HCT116 (cell line): ENCODE results near the gene RAB3GAP1. TPM values are rescaled to one million over a fixed set of nuclear protein-coding genes. Genes with fewer than 3 reads are reported as not detected.

Experiments used
- ATAC-seq: fragments of 200-7000 bp; cut with Tn5 transposase; 2 replicates; pipeline ENCODE4 v1.9.1; 2020; ENCODE audit warnings: mild to moderate bottlenecking, moderate library complexity
- BruUV-seq: library from RNA; stranded (reverse); fragments of 400-500 nt; replicated peaks from 2 replicates; lab custom pipeline; 2021; lab: Mats Ljungman, UMichigan
- CTCF ChIA-PET: fragments of 300-600 bp; sonication (Branson Sonifier 250); formaldehyde crosslinking; loops from one replicate; lab custom pipeline; 2021; ENCODE audit warnings: antibody characterized with exemption; lab: Charles Lee
- POLR2A ChIA-PET: fragments of 300-600, 350-600 bp; sonication (Branson Sonifier 250); formaldehyde crosslinking; loops from one replicate; lab custom pipeline; 2021; ENCODE audit warnings: antibody characterized with exemption; lab: Charles Lee
- RAD21 ChIA-PET, 2 experiments: fragments of 300-600 bp; sonication (Branson Sonifier 250); formaldehyde crosslinking; loops; one replicate each; lab custom pipeline; 2023; ENCODE audit warnings: low total read pairs in 2 of 2; ENCODE audit not compliant: uncharacterized antibody in 2 of 2, unreplicated experiment in 2 of 2, low non-redundant PET in 1 of 2; lab: Charles Lee
- DNase-seq: peaks from one replicate; pipeline ENCODE4 v3.0.0-alpha.2; 2010; ENCODE audit warnings: low read depth, low spot score
- H2AFZ ChIP-seq: fragments of 200-600 bp; shearing (Covaris generic), sonication (generic); 2 replicates; pipeline ENCODE4 v1.6.1; 2017; ENCODE audit warnings: low read depth, mixed run types, mixed read lengths, antibody characterized with exemption, low read length; ENCODE audit not compliant: poor library complexity, severe bottlenecking
- H3K27ac ChIP-seq: 2 replicates; pipeline ENCODE4 v1.5.1; 2012; ENCODE audit warnings: low read depth, low read length
- H3K27me3 ChIP-seq: fragments of 200-600 bp; sonication (generic); 2 replicates; pipeline ENCODE4 v1.6.1; 2016; ENCODE audit warnings: mixed run types, low read length, mixed read lengths; ENCODE audit not compliant: insufficient read depth
- H3K36me3 ChIP-seq, 2 experiments: fragments of 200-500 bp in 1 of 2; fragments of 200-600 bp in 1 of 2; sonication (Bioruptor generic) in 1 of 2; sonication (generic) in 1 of 2; 2 replicates each; pipeline versions ENCODE4 v1.5.1 to v1.6.1; 2014 to 2016; ENCODE audit warnings: low read length in 2 of 2, inconsistent platforms in 1 of 2, mixed read lengths in 1 of 2, mixed run types in 1 of 2; ENCODE audit not compliant: insufficient read depth in 2 of 2, control insufficient read depth in 1 of 2
- H3K4me1 ChIP-seq, 2 experiments: fragments of 200-600 bp in 1 of 2; sonication (generic) in 1 of 2; 2 replicates each; pipeline versions ENCODE4 v1.5.1 to v1.6.1; 2012 to 2017; ENCODE audit warnings: low read length in 2 of 2, inconsistent platforms in 1 of 2, mild to moderate bottlenecking in 1 of 2, mixed read lengths in 1 of 2, mixed run types in 1 of 2, moderate library complexity in 1 of 2; ENCODE audit not compliant: insufficient read depth in 2 of 2, control insufficient read depth in 1 of 2
- H3K4me2 ChIP-seq: fragments of 200-600 bp; sonication (generic); 2 replicates; pipeline ENCODE4 v1.6.1; 2017; ENCODE audit warnings: mixed run types, low read length, mixed read lengths
- H3K4me3 ChIP-seq, 2 experiments: fragments of 200-600 bp in 1 of 2; sonication (generic) in 1 of 2; replicated peaks in 1 of 2; 2 replicates each; pipeline ENCODE4 v1.5.1; 2011 to 2016; ENCODE audit warnings: low read length in 2 of 2, control low read depth in 1 of 2, low read depth in 1 of 2, mild to moderate bottlenecking in 1 of 2, mixed read lengths in 1 of 2, mixed run types in 1 of 2
- H3K79me2 ChIP-seq: fragments of 200-600 bp; sonication (generic); 2 replicates; pipeline ENCODE4 v1.6.1; 2017; ENCODE audit warnings: mild to moderate bottlenecking, mixed run types, low read length, moderate library complexity, mixed read lengths; ENCODE audit not compliant: insufficient read depth
- H3K9ac ChIP-seq: fragments of 200-600 bp; sonication (generic); 2 replicates; pipeline ENCODE4 v1.6.1; 2016; ENCODE audit warnings: low read length, mixed read lengths
- H3K9me2 ChIP-seq: fragments of 200-600 bp; sonication (generic), shearing (Covaris generic); 2 replicates; pipeline ENCODE4 v1.6.1; 2017; ENCODE audit warnings: mixed run types, mild to moderate bottlenecking, moderate library complexity; ENCODE audit not compliant: insufficient read depth
- H3K9me3 ChIP-seq, 2 experiments: fragments of 200-500 bp in 1 of 2; fragments of 200-600 bp in 1 of 2; sonication (Bioruptor generic) in 1 of 2; sonication (generic) in 1 of 2; 2 replicates each; pipeline ENCODE4 v1.6.1; 2014 to 2017; ENCODE audit warnings: low read length in 2 of 2, mixed read lengths in 2 of 2, inconsistent platforms in 1 of 2, low read depth in 1 of 2, mild to moderate bottlenecking in 1 of 2, mixed run types in 1 of 2, moderate library complexity in 1 of 2; ENCODE audit not compliant: control insufficient read depth in 1 of 2, insufficient read depth in 1 of 2
- H4K20me1 ChIP-seq: fragments of 200-600 bp; sonication (generic), shearing (Covaris generic); 2 replicates; pipeline ENCODE4 v1.6.1; 2017; ENCODE audit warnings: mixed run types, mild to moderate bottlenecking, moderate library complexity; ENCODE audit not compliant: insufficient read depth
- ATF3 ChIP-seq: IDR thresholded peaks from 2 replicates; pipeline ENCODE4 v1.6.1; 2012
- CBX3 ChIP-seq: IDR thresholded peaks from 2 replicates; pipeline ENCODE4 v1.6.1; 2012; ENCODE audit warnings: low read depth
- CEBPB ChIP-seq: IDR thresholded peaks from 2 replicates; pipeline ENCODE4 v1.6.1; 2012; ENCODE audit warnings: low read depth
- CTCF ChIP-seq, 3 experiments: fragments of 200-600 bp in 1 of 3; sonication (generic) in 1 of 3; IDR thresholded peaks in 2 of 3; conservative IDR thresholded peaks in 1 of 3; 2 replicates each; pipeline ENCODE4 v1.5.1; 2012 to 2017; ENCODE audit warnings: low read depth in 2 of 3, low read length in 2 of 3, antibody characterized with exemption in 1 of 3, borderline replicate concordance in 1 of 3, control low read depth in 1 of 3, mild to moderate bottlenecking in 1 of 3, mixed read lengths in 1 of 3, mixed run types in 1 of 3, moderate library complexity in 1 of 3; ENCODE audit not compliant: insufficient read depth in 1 of 3
- EGR1 ChIP-seq: IDR thresholded peaks from 2 replicates; pipeline ENCODE4 v1.6.1; 2012; ENCODE audit warnings: low read depth
- FOSL1 ChIP-seq: IDR thresholded peaks from 2 replicates; pipeline ENCODE4 v1.6.1; 2012; ENCODE audit warnings: low read depth
- JUND ChIP-seq: IDR thresholded peaks from 2 replicates; pipeline ENCODE4 v1.6.1; 2012
- POLR2A ChIP-seq: IDR thresholded peaks from 2 replicates; pipeline ENCODE4 v1.7.0; 2011; ENCODE audit warnings: borderline replicate concordance; ENCODE audit not compliant: insufficient read depth, insufficient read length; ENCODE audit errors: extremely low read depth
- RAD21 ChIP-seq: IDR thresholded peaks from 2 replicates; pipeline ENCODE4 v1.6.1; 2012; ENCODE audit warnings: low read depth, mild to moderate bottlenecking
- REST ChIP-seq: IDR thresholded peaks from 2 replicates; pipeline ENCODE4 v1.6.1; 2012; ENCODE audit warnings: low read depth
- SIN3A ChIP-seq: IDR thresholded peaks from 2 replicates; pipeline ENCODE4 v1.6.1; 2012; ENCODE audit warnings: low read depth
- SP1 ChIP-seq: IDR thresholded peaks from 2 replicates; pipeline ENCODE4 v1.6.1; 2012; ENCODE audit warnings: low read depth
- SRF ChIP-seq: IDR thresholded peaks from 2 replicates; pipeline ENCODE4 v1.6.1; 2012; ENCODE audit warnings: low read depth
- ZBTB33 ChIP-seq: IDR thresholded peaks from 2 replicates; pipeline ENCODE4 v1.6.1; 2011; ENCODE audit warnings: mild to moderate bottlenecking, low read length, moderate library complexity; ENCODE audit not compliant: insufficient replicate concordance; ENCODE audit errors: extremely low read depth
- ZFX ChIP-seq: fragments of 450-650 bp; IDR thresholded peaks from 2 replicates; pipeline ENCODE4 v1.6.1; 2017
- ZNF274 ChIP-seq: fragments of 200-500 bp; sonication (Bioruptor generic); IDR thresholded peaks from 2 replicates; pipeline ENCODE4 v1.6.1; 2014; ENCODE audit warnings: mild to moderate bottlenecking, low read depth, low read length, inconsistent platforms
- intact Hi-C: fragments of 100-400 bp; cut with micrococcal nuclease; formaldehyde crosslinking; loops from 2 replicates; pipeline ENCODE4 v1.10.0; 2022
- total RNA-seq: library from RNA; stranded (reverse); gene quantifications from one replicate; pipeline ENCODE4 v1.2.1, GENCODE V29; 2021; ENCODE audit not compliant: unreplicated experiment

Gene RAB3GAP1
- total RNA-seq, 1 experiment from 2014 or later: 38.5 TPM

- Histone ChIP-seq H4K20me1 (no peaks in the 10 kb centered on the region), H3K4me3 (no peak overlapping the region), H3K4me1 (no peaks in the 10 kb centered on the region), H3K27me3 (no peaks in the 10 kb centered on the region), H2AFZ (no peak overlapping the region), H3K79me2 (no peaks in the 10 kb centered on the region), H3K9me3 (no peaks in the 10 kb centered on the region), H3K9me2 (no peaks in the 10 kb centered on the region), H3K27ac (no peak overlapping the region), H3K9ac (no peak overlapping the region), H3K4me2 (no peak overlapping the region), H3K36me3 (no peaks in the 10 kb centered on the region)
- DNase-seq (no peak), ATAC-seq (no peak)
- ChIA-PET POLR2A (no interaction called here), RAD21 (no interaction called here), CTCF (no interaction called here)
- TF ChIP-seq ATF3: no peak
- TF ChIP-seq REST: no peak
- no peak for TF ChIP-seq RAD21
- no peak for TF ChIP-seq CEBPB
- TF ChIP-seq ZNF274: no peak
- no peak for TF ChIP-seq SIN3A
- TF ChIP-seq JUND: no peak
- no peak for TF ChIP-seq ZFX
- TF ChIP-seq EGR1: no peak
- no peak for TF ChIP-seq SP1
- TF ChIP-seq FOSL1: no peak
- no peak for TF ChIP-seq CTCF (IDR thresholded peaks at IDR 0.05 in 2 of 3, conservative IDR thresholded peaks at IDR 0.05 in 1 of 3; ENCODE audit: borderline replicate concordance in 1 of 3, insufficient read depth in 1 of 3, low read depth in 2 of 3, low read length in 2 of 3)
- TF ChIP-seq ZBTB33: no peak
- no peak for TF ChIP-seq SRF
- TF ChIP-seq CBX3: no peak
- TF ChIP-seq POLR2A: no peak
- BruUV-seq: no TSS peak
- intact Hi-C loops: no loop called here
Observed at GRCh38 chr2:135097532-135098231, 45.6 kb downstream of the RAB3GAP1 start.
